GM12875 (cell line): Measurements from ENCODE around the gene PGAM2.

Experiments
- H3K4me3 ChIP-seq: one replicate; pipeline ENCODE4 v1.5.1; 2011; ENCODE audit warnings: low read depth, low read length, control low read depth
- TF ChIP-seq, protein P1 (sequence below): IDR thresholded peaks from 2 replicates; pipeline ENCODE4 v1.5.1; 2011; ENCODE audit warnings: low read depth, mild to moderate bottlenecking, control low read depth, inconsistent platforms, low read length, moderate library complexity, borderline replicate concordance; ENCODE audit not compliant: insufficient read depth

PGAM2 gene

DNA sequence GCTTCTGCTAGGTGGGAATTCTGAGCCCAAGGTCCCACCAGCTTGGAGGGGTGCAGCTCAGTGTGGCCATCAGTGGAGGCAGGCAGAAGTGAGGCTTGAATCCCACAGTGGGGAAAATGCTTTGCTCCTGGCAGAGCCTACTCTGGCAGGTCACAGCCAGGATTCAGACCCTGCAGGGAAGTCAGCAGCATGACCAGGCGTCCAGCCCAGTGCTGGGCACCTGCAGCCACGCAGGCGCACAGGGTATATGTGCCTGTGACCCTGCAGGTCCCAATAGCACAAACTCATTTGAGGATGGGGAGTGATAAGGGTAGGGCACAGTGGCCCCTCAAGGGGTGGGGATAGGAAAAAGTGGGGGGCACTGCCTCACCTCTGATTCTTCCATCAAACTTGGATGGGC, 30.4 kb upstream of the PGAM2 start:
- TF ChIP-seq, protein P1, sequence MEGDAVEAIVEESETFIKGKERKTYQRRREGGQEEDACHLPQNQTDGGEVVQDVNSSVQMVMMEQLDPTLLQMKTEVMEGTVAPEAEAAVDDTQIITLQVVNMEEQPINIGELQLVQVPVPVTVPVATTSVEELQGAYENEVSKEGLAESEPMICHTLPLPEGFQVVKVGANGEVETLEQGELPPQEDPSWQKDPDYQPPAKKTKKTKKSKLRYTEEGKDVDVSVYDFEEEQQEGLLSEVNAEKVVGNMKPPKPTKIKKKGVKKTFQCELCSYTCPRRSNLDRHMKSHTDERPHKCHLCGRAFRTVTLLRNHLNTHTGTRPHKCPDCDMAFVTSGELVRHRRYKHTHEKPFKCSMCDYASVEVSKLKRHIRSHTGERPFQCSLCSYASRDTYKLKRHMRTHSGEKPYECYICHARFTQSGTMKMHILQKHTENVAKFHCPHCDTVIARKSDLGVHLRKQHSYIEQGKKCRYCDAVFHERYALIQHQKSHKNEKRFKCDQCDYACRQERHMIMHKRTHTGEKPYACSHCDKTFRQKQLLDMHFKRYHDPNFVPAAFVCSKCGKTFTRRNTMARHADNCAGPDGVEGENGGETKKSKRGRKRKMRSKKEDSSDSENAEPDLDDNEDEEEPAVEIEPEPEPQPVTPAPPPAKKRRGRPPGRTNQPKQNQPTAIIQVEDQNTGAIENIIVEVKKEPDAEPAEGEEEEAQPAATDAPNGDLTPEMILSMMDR, result no peak
- no peak overlapping the region for H3K4me3 ChIP-seq

DNA sequence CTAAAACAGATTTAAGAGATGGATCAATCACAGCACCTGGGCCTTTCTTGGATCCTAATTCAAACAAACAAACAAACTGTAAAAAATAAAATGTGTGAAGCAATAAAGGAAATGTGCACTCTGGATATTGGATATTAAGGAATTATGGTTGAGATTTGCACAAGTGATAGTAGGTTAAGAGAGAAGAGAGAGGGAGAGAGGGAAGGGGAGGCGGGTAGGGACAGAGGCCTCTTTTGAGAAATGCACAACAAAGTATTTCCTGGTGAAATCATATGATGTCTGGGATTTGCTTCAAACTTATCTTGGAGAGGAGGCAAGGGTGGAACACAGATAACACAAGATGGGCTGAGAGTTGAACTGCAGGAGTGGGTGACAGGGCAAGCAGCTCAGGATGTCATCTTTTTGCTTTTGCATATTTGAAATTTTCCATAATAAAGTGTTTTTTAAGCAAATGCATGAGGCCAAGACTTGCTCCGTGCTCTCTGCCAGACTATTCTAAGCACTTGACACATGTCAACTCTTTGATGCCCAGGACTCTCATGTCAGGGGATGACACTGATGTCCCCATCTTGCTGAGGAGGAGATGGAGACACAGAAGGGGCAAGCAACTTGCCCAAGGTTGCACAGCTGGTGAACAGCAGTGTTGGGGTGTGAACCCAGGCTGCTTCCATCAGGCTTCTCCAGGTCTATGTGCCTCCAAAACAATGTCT, 29.7 kb upstream of the PGAM2 start:
- no peak overlapping the region for H3K4me3 ChIP-seq
- TF ChIP-seq, protein P1, result no peak

DNA sequence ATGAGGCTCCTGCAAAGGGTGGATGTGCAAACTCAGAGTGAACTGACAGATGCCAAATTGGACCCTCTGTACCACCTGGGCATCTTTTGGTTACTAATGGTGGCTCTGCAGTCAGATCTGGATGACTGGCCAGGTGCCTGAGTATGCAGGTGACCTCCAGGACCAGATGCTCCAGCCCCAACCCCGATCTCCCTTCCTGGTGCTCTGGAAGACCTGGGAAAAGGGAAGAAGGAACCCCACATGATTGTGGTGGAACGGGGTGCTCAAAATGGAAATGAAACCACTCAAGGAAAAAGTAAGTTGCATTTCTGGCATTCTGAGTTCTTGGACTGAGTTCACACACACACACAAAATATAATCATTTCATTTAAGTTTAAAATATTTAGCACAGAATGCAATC, 29.0 kb upstream of the PGAM2 start:
- TF ChIP-seq, protein P1, result no peak
- H3K4me3 ChIP-seq, result no peak overlapping the region

DNA sequence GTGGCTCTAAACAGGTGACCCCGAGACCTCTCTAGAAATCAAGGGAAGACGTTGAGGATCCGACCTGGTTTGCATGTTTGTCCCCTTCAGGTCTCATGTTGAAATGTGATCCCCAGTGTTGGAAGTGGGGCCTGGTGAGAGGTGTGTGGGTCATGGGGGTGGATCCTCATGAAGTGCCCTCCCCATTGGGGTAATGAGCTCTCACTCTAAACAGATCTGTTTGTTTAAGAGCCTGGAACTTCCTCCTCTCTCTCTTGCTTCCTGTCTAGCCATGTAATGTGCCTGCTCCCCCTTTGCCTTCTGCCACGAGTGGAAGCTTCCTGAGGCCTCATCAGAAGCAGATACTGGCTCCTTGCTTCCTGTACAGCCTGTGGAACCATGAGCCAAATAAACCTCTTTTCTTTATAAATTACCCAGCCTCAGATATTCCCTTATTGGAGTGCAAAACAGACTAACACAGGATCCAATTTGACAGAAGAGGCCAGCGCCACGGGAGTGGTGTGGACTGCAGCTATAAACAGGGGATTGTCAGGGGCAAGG, 27.8 kb upstream of the PGAM2 start:
- TF ChIP-seq, protein P1, result no peak
- H3K4me3 ChIP-seq, result no peak overlapping the region

DNA sequence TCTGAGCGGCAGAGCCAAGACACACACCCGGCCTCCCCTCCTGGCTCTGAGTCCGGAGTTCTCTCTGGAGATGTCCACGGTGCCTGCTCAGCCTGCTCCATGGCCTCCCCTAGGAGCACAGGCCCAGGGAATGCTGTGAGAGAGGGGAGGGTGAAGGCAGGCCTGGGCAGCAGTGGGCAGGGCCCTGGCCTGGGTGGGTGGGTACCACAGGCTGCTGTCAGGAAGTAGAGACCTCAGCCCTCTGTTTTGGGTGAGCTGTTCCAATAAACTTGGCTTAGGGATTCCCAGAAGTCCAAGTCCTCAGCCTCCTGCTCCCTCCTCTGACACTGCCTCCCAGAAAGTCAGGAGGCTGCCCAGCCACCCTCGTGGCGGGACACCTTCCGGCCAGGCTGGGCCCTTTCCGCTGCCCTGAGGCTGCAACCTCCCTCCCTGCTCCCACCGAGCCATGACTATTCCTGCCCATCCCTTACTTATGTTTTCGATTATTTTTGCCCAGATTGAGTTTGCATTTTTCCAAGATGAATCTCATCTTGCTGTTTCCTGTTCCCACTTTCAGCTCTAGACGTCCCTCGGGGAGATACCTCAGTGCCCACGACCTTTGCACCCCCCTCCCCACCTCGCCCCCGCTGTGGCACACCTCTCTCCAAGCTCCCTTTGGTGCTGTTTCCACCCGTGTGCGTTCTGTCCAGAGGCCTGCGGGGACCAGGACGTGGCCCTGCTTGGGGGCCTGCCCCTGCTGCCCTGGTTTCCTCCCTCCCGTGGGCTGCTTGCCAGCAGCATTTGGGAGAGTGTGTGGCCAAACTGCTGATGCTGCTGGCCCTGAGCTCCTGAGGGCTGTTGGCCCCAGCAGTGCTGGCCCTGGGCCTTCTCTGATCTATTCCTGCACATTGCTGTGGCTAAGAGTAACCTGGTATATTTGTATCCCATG, 22.8 kb upstream of the PGAM2 start:
- TF ChIP-seq, protein P1, result no peak
- H3K4me3 ChIP-seq, result no peak overlapping the region

DNA sequence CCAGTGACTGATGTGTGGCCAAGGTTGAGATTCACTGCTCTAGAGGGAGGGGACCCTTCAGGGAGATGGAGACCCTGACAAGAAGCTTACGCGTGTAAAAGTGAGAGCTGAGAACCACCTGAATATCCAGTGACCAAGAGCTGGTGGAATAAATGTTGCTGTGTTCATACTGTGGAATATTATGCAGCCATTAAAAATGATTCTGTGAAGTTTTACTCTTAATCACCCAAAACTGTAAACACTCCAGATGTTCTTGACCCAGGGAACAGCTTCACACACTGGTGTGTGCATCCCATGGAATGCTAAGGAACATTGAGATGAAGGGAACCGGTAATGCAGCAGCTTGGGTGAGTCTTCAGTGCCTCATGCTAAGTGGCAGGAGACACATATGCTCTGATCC, 21.3 kb upstream of the PGAM2 start:
- TF ChIP-seq, protein P1, result no peak
- no peak overlapping the region for H3K4me3 ChIP-seq
